Neural progenitor cell (in vitro differentiated cells): Measurements from ENCODE around the gene FTHL17. TPM values are rescaled to one million over a fixed set of nuclear protein-coding genes. Genes with fewer than 3 reads are reported as not detected.

Experiments
- DNase-seq: peaks from one replicate; pipeline ENCODE4 v3.0.0-alpha.2; 2016; ENCODE audit warnings: low spot score
- H2AFZ ChIP-seq: fragments of 200-600 bp; sonication (generic); replicated peaks from 2 replicates; pipeline ENCODE4 v1.6.1; 2016; ENCODE audit warnings: antibody characterized with exemption
- H3F3A ChIP-seq: fragments of 200-600 bp; sonication (generic); 2 replicates; pipeline ENCODE4 v1.6.1; 2016; ENCODE audit warnings: antibody characterized with exemption, low read depth
- H3K27ac ChIP-seq: fragments of 200-600 bp; sonication (generic); 2 replicates; pipeline ENCODE4 v1.5.1; 2016; ENCODE audit warnings: mild to moderate bottlenecking
- H3K27me3 ChIP-seq: fragments of 200-600 bp; sonication (generic); 2 replicates; pipeline ENCODE4 v1.6.1; 2016; ENCODE audit warnings: mild to moderate bottlenecking, moderate library complexity
- H3K36me3 ChIP-seq: fragments of 200-600 bp; sonication (generic); 2 replicates; pipeline ENCODE4 v1.5.1; 2016
- H3K4me1 ChIP-seq: fragments of 200-600 bp; sonication (generic); 2 replicates; pipeline ENCODE4 v1.6.1; 2016; ENCODE audit warnings: mixed run types
- H3K4me2 ChIP-seq: fragments of 200-600 bp; sonication (generic); 2 replicates; pipeline ENCODE4 v1.6.1; 2016
- H3K4me3 ChIP-seq: fragments of 200-600 bp; sonication (generic); 2 replicates; pipeline ENCODE4 v1.5.1; 2016
- H3K79me2 ChIP-seq: fragments of 200-600 bp; sonication (generic); 2 replicates; pipeline ENCODE4 v1.6.1; 2016; ENCODE audit warnings: low read depth
- H3K9ac ChIP-seq: fragments of 200-600 bp; sonication (generic); 2 replicates; pipeline ENCODE4 v1.6.1; 2016
- H3K9me3 ChIP-seq: fragments of 200-600 bp; sonication (generic); 2 replicates; pipeline ENCODE4 v1.5.1; 2016; ENCODE audit warnings: low read depth
- H4K20me1 ChIP-seq: fragments of 200-600 bp; sonication (generic); 2 replicates; pipeline ENCODE4 v1.6.1; 2016; ENCODE audit warnings: low read depth
- H3K27ac Mint-ChIP-seq: 3 replicates; pipeline ENCODE4 v1.8.0; 2021; ENCODE audit warnings: mixed read lengths
- H3K27me3 Mint-ChIP-seq: 2 replicates; pipeline ENCODE4 v1.8.0; 2022; ENCODE audit warnings: low read depth, mild to moderate bottlenecking, inconsistent platforms, moderate library complexity, mixed read lengths; ENCODE audit not compliant: insufficient read depth
- H3K36me3 Mint-ChIP-seq: 3 replicates; pipeline ENCODE4 v1.8.0; 2021; ENCODE audit warnings: mixed read lengths
- H3K4me1 Mint-ChIP-seq: 3 replicates; pipeline ENCODE4 v1.8.0; 2021; ENCODE audit warnings: mixed read lengths
- H3K4me3 Mint-ChIP-seq: 3 replicates; pipeline ENCODE4 v1.8.0; 2021; ENCODE audit warnings: mild to moderate bottlenecking, moderate library complexity, mixed read lengths
- H3K9me3 Mint-ChIP-seq: 3 replicates; pipeline ENCODE4 v1.8.0; 2020; ENCODE audit warnings: mixed read lengths
- CTCF ChIP-seq: fragments of 200-600 bp; sonication (generic); IDR thresholded peaks from 2 replicates; pipeline ENCODE4 v1.5.1; 2017; ENCODE audit warnings: antibody characterized with exemption, mild to moderate bottlenecking
- EZH2 ChIP-seq: fragments of 200-600 bp; sonication (generic); IDR thresholded peaks from 2 replicates; pipeline ENCODE4 v1.6.1; 2017; ENCODE audit warnings: antibody characterized with exemption, mild to moderate bottlenecking, moderate library complexity
- EZH2phosphoT487 ChIP-seq: fragments of 200-600 bp; sonication (generic); IDR thresholded peaks from 2 replicates; pipeline ENCODE4 v1.6.1; 2017; ENCODE audit warnings: antibody characterized with exemption
- total RNA-seq: library from RNA; depleted of rRNA; stranded (reverse); fragments of >200 nt; gene quantifications from 2 replicates; pipeline ENCODE4 v1.2.3, GENCODE V29; 2015; ENCODE audit warnings: low replicate concordance

The FTHL17 gene
- total RNA-seq, 1 donor from 2014 or later = not detected

- TF ChIP-seq EZH2 (no peak), CTCF (no peak), EZH2phosphoT487 (no peak)
- Histone ChIP-seq H3K4me2 (no peak overlapping the region), H3K4me3 (no peak overlapping the region), H3K27ac (no peak overlapping the region), H3K9ac (no peak overlapping the region), H3F3A (no peaks in the 10 kb centered on the region), H2AFZ (no peak overlapping the region), H3K9me3 (peaks cover 14% of the 10 kb centered on the region), H4K20me1 (no peaks in the 10 kb centered on the region), H3K4me1 (no peaks in the 10 kb centered on the region), H3K36me3 (no peaks in the 10 kb centered on the region), H3K79me2 (no peaks in the 10 kb centered on the region), H3K27me3 (no peaks in the 10 kb centered on the region)
- Mint-ChIP-seq H3K27me3 (no peaks in the 10 kb centered on the region), H3K36me3 (peaks cover 2% of the 10 kb centered on the region), H3K27ac (no peak overlapping the region), H3K4me1 (no peaks in the 10 kb centered on the region), H3K9me3 (no peaks in the 10 kb centered on the region), H3K4me3 (no peak overlapping the region)
- DNase-seq = no peak
These were observed 43.0 kb upstream of the FTHL17 start for GRCh38 chrX:31114858-31115257.

- Mint-ChIP-seq H3K27ac (no peak overlapping the region), H3K9me3 (no peaks in the 10 kb centered on the region), H3K27me3 (no peaks in the 10 kb centered on the region), H3K4me1 (no peaks in the 10 kb centered on the region), H3K4me3 (no peak overlapping the region), H3K36me3 (no peaks in the 10 kb centered on the region)
- Histone ChIP-seq H3K27ac (no peak overlapping the region), H3F3A (no peaks in the 10 kb centered on the region), H3K27me3 (no peaks in the 10 kb centered on the region), H3K9me3 (peaks cover 6% of the 10 kb centered on the region), H3K36me3 (no peaks in the 10 kb centered on the region), H3K4me3 (no peak overlapping the region), H3K9ac (no peak overlapping the region), H2AFZ (no peak overlapping the region), H3K4me1 (no peaks in the 10 kb centered on the region), H3K79me2 (no peaks in the 10 kb centered on the region), H4K20me1 (no peaks in the 10 kb centered on the region), H3K4me2 (no peak overlapping the region)
- DNase-seq = no peak
- no peak for TF ChIP-seq EZH2phosphoT487
- no peak for TF ChIP-seq EZH2
- no peak for TF ChIP-seq CTCF
These were observed 40.6 kb upstream of the FTHL17 start for GRCh38 chrX:31112226-31112999.

GRCh38 chrX:31110657-31111056 lies 38.8 kb upstream of the FTHL17 start:
- Histone ChIP-seq H3K4me2 (no peak overlapping the region), H3K27ac (no peak overlapping the region), H3K79me2 (no peaks in the 10 kb centered on the region), H3K36me3 (no peaks in the 10 kb centered on the region), H4K20me1 (no peaks in the 10 kb centered on the region), H3K9ac (no peak overlapping the region), H3K4me1 (no peaks in the 10 kb centered on the region), H3K9me3 (no peaks in the 10 kb centered on the region), H2AFZ (no peak overlapping the region), H3K4me3 (no peak overlapping the region), H3F3A (no peaks in the 10 kb centered on the region), H3K27me3 (no peaks in the 10 kb centered on the region)
- Mint-ChIP-seq H3K4me3 (no peak overlapping the region), H3K4me1 (no peaks in the 10 kb centered on the region), H3K27me3 (peaks cover 8% of the 10 kb centered on the region), H3K36me3 (no peaks in the 10 kb centered on the region), H3K27ac (no peak overlapping the region), H3K9me3 (no peaks in the 10 kb centered on the region)
- DNase-seq = no peak
- TF ChIP-seq EZH2 (no peak), CTCF (no peak), EZH2phosphoT487 (no peak)
